A549 (cell line): ENCODE data around the gene EXOC6. TPM values are rescaled to one million over a fixed set of nuclear protein-coding genes. Genes with fewer than 3 reads are reported as not detected.

Experiments used
- ATAC-seq, 2 experiments: fragments of 200-7000 bp in 1 of 2; fragments of >200 bp in 1 of 2; cut with Nextera tagmentation in 1 of 2; cut with Tn5 transposase in 1 of 2; 3 replicates each; pipeline versions ENCODE4 v1.8.0 to v1.9.1; 2018 to 2020; ENCODE audit warnings: mild to moderate bottlenecking in 1 of 2, moderate library complexity in 1 of 2
- CTCF ChIA-PET: fragments of 300-600 bp; sonication (Branson Sonifier 250); formaldehyde crosslinking; extraction: SDS; loops from one replicate; lab custom pipeline; 2021; ENCODE audit warnings: antibody characterized with exemption, inconsistent platforms; lab: Yijun Ruan, JAX
- POLR2A ChIA-PET: fragments of 350-600 bp; formaldehyde crosslinking; extraction: SDS; loops from one replicate; lab custom pipeline; 2021; ENCODE audit warnings: antibody characterized with exemption, inconsistent platforms; lab: Yijun Ruan, JAX
- DNase-seq, 2 experiments: peaks; one replicate each; pipeline versions ENCODE4 v3.0.0 to v3.0.0-alpha.2; 2011 to 2016; ENCODE audit warnings: low read depth in 1 of 2, low spot score in 1 of 2
- FAIRE-seq: peaks from 2 replicates; lab custom pipeline; 2011; peaks lifted over from hg19 to GRCh38; lab: Jason Lieb, UNC
- H3K27ac ChIP-seq, 2 experiments: fragments of >200 bp; sonication (Bioruptor Twin); formaldehyde crosslinking; 3 replicates each; pipeline ENCODE4 v1.5.1; 2016 to 2017
- H3K4me1 ChIP-seq: fragments of >200 bp; sonication (Bioruptor Twin); formaldehyde crosslinking; 3 replicates; pipeline ENCODE4 v1.6.1; 2016
- H3K4me2 ChIP-seq: fragments of >200 bp; sonication (Bioruptor Twin); formaldehyde crosslinking; 3 replicates; pipeline ENCODE4 v1.6.1; 2016
- H3K4me3 ChIP-seq: fragments of >200 bp; sonication (Bioruptor Twin); formaldehyde crosslinking; 3 replicates; pipeline ENCODE4 v1.5.1; 2016
- H3K9me3 ChIP-seq: fragments of >200 bp; sonication (Bioruptor Twin); formaldehyde crosslinking; 3 replicates; pipeline ENCODE4 v1.6.1; 2016
- BCL3 ChIP-seq: fragments of >200 bp; sonication (Bioruptor Twin); formaldehyde crosslinking; IDR thresholded peaks from 3 replicates; pipeline ENCODE4 v1.6.1; 2016
- BHLHE40 ChIP-seq: IDR thresholded peaks from 2 replicates; pipeline ENCODE4 v1.6.1; 2012; ENCODE audit warnings: low read depth, low read length, inconsistent platforms
- CBX2 ChIP-seq: fragments of 200-600 bp; sonication (generic); IDR thresholded peaks from 2 replicates; pipeline ENCODE4 v1.6.1; 2016; ENCODE audit warnings: low read depth, mild to moderate bottlenecking, borderline replicate concordance
- CBX8 ChIP-seq: fragments of 200-600 bp; sonication (generic); IDR thresholded peaks from 2 replicates; pipeline ENCODE4 v1.6.1; 2016
- CEBPB ChIP-seq, 2 experiments: fragments of >200 bp in 1 of 2; sonication (Bioruptor Twin) in 1 of 2; formaldehyde crosslinking in 1 of 2; IDR thresholded peaks; 2 replicates each; pipeline ENCODE4 v1.6.1; 2012 to 2016
- EHF ChIP-seq: fragments of 250-450 bp; sonication (Bioruptor Pico); IDR thresholded peaks from 2 replicates; pipeline ENCODE4 v1.5.0; 2020; ENCODE audit warnings: mild to moderate bottlenecking
- EP300 ChIP-seq, 2 experiments: fragments of >200 bp; sonication (Bioruptor Twin); formaldehyde crosslinking; IDR thresholded peaks; 2 replicates in 1 of 2; 3 replicates in 1 of 2; pipeline ENCODE4 v1.6.1; 2016 to 2017
- FOSL2 ChIP-seq, 2 experiments: fragments of 450-650 bp in 1 of 2; fragments of >200 bp in 1 of 2; sonication (Bioruptor Twin) in 1 of 2; formaldehyde crosslinking; IDR thresholded peaks; 2 replicates each; pipeline versions ENCODE4 v1.5.0 to v1.6.1; 2016 to 2020; ENCODE audit warnings: mild to moderate bottlenecking in 1 of 2, moderate library complexity in 1 of 2
- GATA3 ChIP-seq: IDR thresholded peaks from 2 replicates; pipeline ENCODE4 v1.6.1; 2012; ENCODE audit warnings: borderline replicate concordance
- HDAC2 ChIP-seq: fragments of 200-600 bp; sonication (generic); IDR thresholded peaks from 2 replicates; pipeline ENCODE4 v1.6.1; 2016
- HES2 ChIP-seq: fragments of >200 bp; sonication (Bioruptor Twin); formaldehyde crosslinking; IDR thresholded peaks from 2 replicates; pipeline ENCODE4 v1.6.1; 2016
- HOXA7 ChIP-seq: fragments of 250-450 bp; sonication (Bioruptor Pico); IDR thresholded peaks from 2 replicates; pipeline ENCODE4 v1.5.0; 2020; ENCODE audit warnings: mild to moderate bottlenecking, moderate library complexity
- JUN ChIP-seq, 2 experiments: fragments of >200 bp; sonication (Bioruptor Twin); formaldehyde crosslinking; IDR thresholded peaks; 2 replicates in 1 of 2; 3 replicates in 1 of 2; pipeline ENCODE4 v1.6.1; 2016 to 2017
- JUNB ChIP-seq: fragments of >200 bp; sonication (Bioruptor Twin); formaldehyde crosslinking; IDR thresholded peaks from 2 replicates; pipeline ENCODE4 v1.6.1; 2016
- KDM1A ChIP-seq: fragments of 200-600 bp; sonication (generic); IDR thresholded peaks from 2 replicates; pipeline ENCODE4 v1.6.1; 2016; ENCODE audit warnings: low read depth, mild to moderate bottlenecking
- KDM5A ChIP-seq: fragments of 200-600 bp; sonication (generic); IDR thresholded peaks from 2 replicates; pipeline ENCODE4 v1.6.1; 2016; ENCODE audit warnings: antibody characterized with exemption, mild to moderate bottlenecking
- MAFK ChIP-seq: fragments of 450-650 bp; IDR thresholded peaks from 2 replicates; pipeline ENCODE4 v1.6.1; 2014; ENCODE audit not compliant: partially characterized antibody
- MAX ChIP-seq: IDR thresholded peaks from 2 replicates; pipeline ENCODE4 v1.6.1; 2012
- NFE2L2 ChIP-seq: fragments of 150-350 bp; conservative IDR thresholded peaks from 2 replicates; pipeline ENCODE4 v1.6.1; 2014; ENCODE audit warnings: low read length
- PBX3 ChIP-seq: IDR thresholded peaks from 2 replicates; pipeline ENCODE4 v1.6.1; 2012
- RAD21 ChIP-seq, 2 experiments: fragments of >200 bp in 1 of 2; sonication (Bioruptor Twin) in 1 of 2; formaldehyde crosslinking in 1 of 2; IDR thresholded peaks in 1 of 2; conservative IDR thresholded peaks in 1 of 2; 2 replicates in 1 of 2; 3 replicates in 1 of 2; pipeline ENCODE4 v1.6.1; 2012 to 2018; ENCODE audit warnings: inconsistent platforms in 1 of 2
- RARB ChIP-seq: fragments of 250-450 bp; sonication (Bioruptor Pico); IDR thresholded peaks from 2 replicates; pipeline ENCODE4 v1.8.0; 2021; ENCODE audit warnings: mild to moderate bottlenecking, moderate library complexity
- RFX5 ChIP-seq: fragments of 450-650 bp; IDR thresholded peaks from 2 replicates; pipeline ENCODE4 v1.7.1; 2014; ENCODE audit warnings: antibody characterized with exemption, mild to moderate bottlenecking, moderate library complexity
- SMC3 ChIP-seq: fragments of >200 bp; sonication (Bioruptor Twin); formaldehyde crosslinking; IDR thresholded peaks from 3 replicates; pipeline ENCODE4 v1.6.1; 2018; ENCODE audit warnings: inconsistent platforms
- TP53 ChIP-seq: fragments of 250-450 bp; sonication (Bioruptor Pico); IDR thresholded peaks from 2 replicates; pipeline ENCODE4 v1.5.0; 2021; ENCODE audit warnings: mild to moderate bottlenecking, moderate library complexity
- ZFP36 ChIP-seq: fragments of 450-650 bp; IDR thresholded peaks from 2 replicates; pipeline ENCODE4 v1.6.1; 2014; ENCODE audit warnings: borderline replicate concordance; ENCODE audit not compliant: partially characterized antibody
- ZSCAN20 ChIP-seq: fragments of 250-450 bp; sonication (Bioruptor Pico); IDR thresholded peaks from 2 replicates; pipeline ENCODE4 v1.8.0; 2022; ENCODE audit warnings: mild to moderate bottlenecking, moderate library complexity
- WGBS: methylation state at CpG from one replicate; pipeline ENCODE4 v1.1.6; 2017; ENCODE audit errors: missing lambda C conversion rate; 5-methylcytosine and 5-hydroxymethylcytosine counted together
- polyA plus RNA-seq, 4 experiments: library from polyadenylated mRNA; depleted of rRNA in 3 of 4; stranded (reverse); fragments of >200 nt; fragmentation: RNase III in 1 of 4; extraction: RNeasy Plus Mini Kit Qiagen cat#74134 plus additional on column Dnase treatment in 1 of 4; gene quantifications; 2 replicates in 3 of 4; 3 replicates in 1 of 4; pipeline ENCODE4 v1.2.3, GENCODE V29; 2011 to 2017

Gene EXOC6
- polyA plus RNA-seq, 2 of the 4 experiments (the other 2 are of a cell fraction), result 16.8 to 48.5 TPM

- ATAC-seq, result no peak
- no peak overlapping the region for H3K4me2 ChIP-seq
- H3K4me1 ChIP-seq, result peaks cover 8% of the 10 kb centered on the region; the same call in 2 of the 3 replicates
- no peak for TF ChIP-seq HES2
- TF ChIP-seq, all 56 proteins: peak for 0
- H3K4me3 ChIP-seq, result no peak overlapping the region
- ChIA-PET POLR2A (no interaction called here), CTCF (no interaction called here)
- H3K9me3 ChIP-seq, result no peaks in the 10 kb centered on the region
- FAIRE-seq (no peak), DNase-seq (no peak)
- H3K27ac ChIP-seq, result no peak overlapping the region
- WGBS, result 61% methylated on average over 4 of the region's 4 CpGs
Observed at GRCh38 chr10:92813979-92814378, 34.3 kb upstream of the EXOC6 start.

GRCh38 chr10:92814790-92815189 is 33.5 kb upstream of the EXOC6 start:
- Histone ChIP-seq H3K9me3 (no peaks in the 10 kb centered on the region), H3K4me1 (peaks cover 16% of the 10 kb centered on the region), H3K27ac (no peak overlapping the region), H3K4me2 (no peak overlapping the region), H3K4me3 (no peak overlapping the region)
- ATAC-seq (no peak), FAIRE-seq (no peak), DNase-seq (no peak)
- WGBS, result 79% methylated on average over 2 of the region's 2 CpGs
- POLR2A ChIA-PET, result no interaction called here
- CTCF ChIA-PET, result interaction anchor here (0.6 kb wide), 1 partner anchor 27 kb away, joined by 3 read pairs; no protein-coding TSS in a partner anchor
- no peak for TF ChIP-seq CBX8
- TF ChIP-seq BHLHE40, result no peak
- no peak for TF ChIP-seq NFE2L2
- TF ChIP-seq KDM5A, result no peak
- TF ChIP-seq CBX2, result no peak
- no peak for TF ChIP-seq ZFP36
- no peak for TF ChIP-seq MAFK
- TF ChIP-seq EHF (CRISPR knock-in tag), result no peak
- TF ChIP-seq GATA3, result no peak

GRCh38 chr10:92816091-92816531 is 32.2 kb upstream of the EXOC6 start:
- ChIA-PET POLR2A (no interaction called here), CTCF (interaction anchor here (1.0 kb wide), 1 partner anchor 9 kb away, joined by 3 read pairs; no protein-coding TSS in a partner anchor)
- no peak overlapping the region for H3K4me3 ChIP-seq
- peaks cover 20% of the 10 kb centered on the region for H3K4me1 ChIP-seq
- peaks cover 7% of the 10 kb centered on the region for H3K9me3 ChIP-seq
- ATAC-seq (no peak), FAIRE-seq (peak; percentile 82), DNase-seq (no peak)
- H3K4me2 ChIP-seq, result no peak overlapping the region
- no peak for TF ChIP-seq CBX2
- H3K27ac ChIP-seq, result no peak overlapping the region
- WGBS, result 66% methylated on average over 1 of the region's 1 CpG

GRCh38 chr10:92822060-92822634 is 26.2 kb upstream of the EXOC6 start:
- WGBS, result 6% methylated on average over 6 of the region's 6 CpGs
- Histone ChIP-seq H3K4me1 (peaks cover 35% of the 10 kb centered on the region), H3K27ac (peak overlapping the region; percentile 88 to 94), H3K4me2 (peak overlapping the region; percentile 44), H3K9me3 (peaks cover 13% of the 10 kb centered on the region), H3K4me3 (no peak overlapping the region)
- CTCF ChIA-PET, result interaction anchor here (0.8 to 3.8 kb wide), 9 partner anchors 12 to 50 kb away, joined by 3 to 13 read pairs (median 4); no protein-coding TSS in a partner anchor
- ATAC-seq (peak; percentile 93 to 97), FAIRE-seq (peak; percentile 28), DNase-seq (peak; percentile 69 to 82)
- POLR2A ChIA-PET, result interaction anchor here (1.3 to 1.5 kb wide), 3 partner anchors 26 to 231 kb away, joined by 6 to 10 read pairs (median 7); partner anchors contain the start of genes EXOC6 and HHEX
- TF ChIP-seq KDM1A (no peak), PBX3 (no peak), RFX5 (no peak), MAX (peak; percentile 16; the same call in 1 of the 2 replicates), MAFK (peak; percentile 100), EP300 (IDR thresholded peaks at IDR 0.05) (peak; percentile 36 to 38; a peak in 1 of 5 replicates), TP53 (no peak), NFE2L2 (peak; percentile 99), CEBPB (IDR thresholded peaks at IDR 0.05) (peak; percentile 10 to 40; a peak in 1 of 4 replicates), RAD21 (conservative IDR thresholded peaks at IDR 0.05 in 1 of 2, IDR thresholded peaks at IDR 0.05 in 1 of 2) (peak in 1 of 2 experiments; percentile 25; a peak in 2 of 5 replicates), JUNB (peak; percentile 77), JUN (IDR thresholded peaks at IDR 0.05) (peak in 1 of 2 experiments; percentile 75; a peak in 2 of 5 replicates), RARB (CRISPR knock-in tag) (no peak), SMC3 (no peak), GATA3 (peak; percentile 59; the same call in 1 of the 2 replicates), HOXA7 (CRISPR knock-in tag) (no peak), ZSCAN20 (CRISPR knock-in tag) (no peak), BCL3 (no peak), CBX8 (no peak), FOSL2 (IDR thresholded peaks at IDR 0.05) (peak; percentile 47; the same call in 1 of the 2 replicates), FOSL2 (CRISPR knock-in tag; IDR thresholded peaks at IDR 0.05) (peak; percentile 90), HDAC2 (no peak)
- TF ChIP-seq, all 56 proteins: peak for 10
